GM21360 (cell line): Measurements from ENCODE around the gene SOX6.
"Not testable (repeated sequence)": the region's sequence is repeated elsewhere in the genome, so short reads cannot be mapped to it uniquely, and the experiment has no call there.

Experiments
- ATAC-seq: cut with Tn5 transposase; IDR thresholded peaks from one replicate; pipeline ENCODE4 v1.9.1; 2021; ENCODE audit warnings: mild to moderate bottlenecking, moderate library complexity; ENCODE audit not compliant: unreplicated experiment

Gene SOX6

GRCh38 chr11:15940462-15941205, 415.7 kb downstream of the SOX6 start:
- ATAC-seq, result no peak

- ATAC-seq, result no peak
These were observed 417.4 kb downstream of the SOX6 start for GRCh38 chr11:15938983-15939382.

GRCh38 chr11:15938121-15938611, 418.2 kb downstream of the SOX6 start:
- ATAC-seq, result no peak

- no peak for ATAC-seq
These were observed 418.7 kb downstream of the SOX6 start for GRCh38 chr11:15937601-15938120.

- ATAC-seq, result no peak
These were observed 420.3 kb downstream of the SOX6 start for GRCh38 chr11:15936011-15936410.

GRCh38 chr11:15935373-15935772, 421.0 kb downstream of the SOX6 start:
- ATAC-seq, result no peak

- no peak for ATAC-seq
These were observed 422.3 kb downstream of the SOX6 start for GRCh38 chr11:15933886-15934625.

- ATAC-seq, result no peak
These were observed 423.9 kb downstream of the SOX6 start for GRCh38 chr11:15932417-15932816.

- ATAC-seq, result no peak
These were observed 424.8 kb downstream of the SOX6 start for GRCh38 chr11:15931497-15931896.

- ATAC-seq, result no peak
These were observed 425.8 kb downstream of the SOX6 start for GRCh38 chr11:15930442-15931025.

- ATAC-seq, result no peak
These were observed 426.9 kb downstream of the SOX6 start for GRCh38 chr11:15929371-15929901.

- no peak for ATAC-seq
These were observed 428.5 kb downstream of the SOX6 start for GRCh38 chr11:15927864-15928217.

GRCh38 chr11:15927196-15927863, 429.0 kb downstream of the SOX6 start:
- ATAC-seq, result no peak

GRCh38 chr11:15926071-15926470, 430.3 kb downstream of the SOX6 start:
- no peak for ATAC-seq

- no peak for ATAC-seq
These were observed 433.2 kb downstream of the SOX6 start for GRCh38 chr11:15923183-15923582.

GRCh38 chr11:15922745-15923144, 433.6 kb downstream of the SOX6 start:
- ATAC-seq, result not testable (repeated sequence)

- no peak for ATAC-seq
These were observed 435.3 kb downstream of the SOX6 start for GRCh38 chr11:15920856-15921629.

- no peak for ATAC-seq
These were observed 437.7 kb downstream of the SOX6 start for GRCh38 chr11:15918674-15919073.

GRCh38 chr11:15918212-15918611, 438.1 kb downstream of the SOX6 start:
- no peak for ATAC-seq
